GM23338 (cell line): Measurements from ENCODE around the gene C8G. TPM values are rescaled to one million over a fixed set of nuclear protein-coding genes. Genes with fewer than 3 reads are reported as not detected.
A peak's percentile ranks its signal among the peaks of the same experiment; 100 is the strongest.

ENCODE experiments used
- ATAC-seq: fragments of 200-7000 bp; cut with Tn5 transposase; 3 replicates; pipeline ENCODE4 v1.9.1; 2020
- DNase-seq: peaks from one replicate; pipeline ENCODE4 v3.0.0-alpha.2; 2015; ENCODE audit warnings: low spot score
- H2AFZ ChIP-seq: fragments of 200-600 bp; sonication (generic); 2 replicates; pipeline ENCODE4 v1.8.0; 2016; ENCODE audit warnings: antibody characterized with exemption, mild to moderate bottlenecking, moderate library complexity
- H3F3A ChIP-seq: fragments of 200-600 bp; sonication (generic); replicated peaks from 2 replicates; pipeline ENCODE4 v1.8.0; 2017; ENCODE audit warnings: antibody characterized with exemption, mixed run types, low read depth
- H3K27ac ChIP-seq: fragments of 200-600 bp; sonication (generic); 2 replicates; pipeline ENCODE4 v1.6.1; 2016; ENCODE audit warnings: low read depth
- H3K27me3 ChIP-seq: fragments of 200-600 bp; sonication (generic); 2 replicates; pipeline ENCODE4 v1.8.0; 2016; ENCODE audit warnings: mild to moderate bottlenecking, mixed run types, moderate library complexity; ENCODE audit not compliant: insufficient read depth
- H3K36me3 ChIP-seq: fragments of 200-600 bp; sonication (generic); 2 replicates; pipeline ENCODE4 v1.8.0; 2016; ENCODE audit warnings: mild to moderate bottlenecking; ENCODE audit not compliant: insufficient read depth
- H3K4me1 ChIP-seq: fragments of 200-600 bp; sonication (generic); 2 replicates; pipeline ENCODE4 v1.8.0; 2016; ENCODE audit warnings: mild to moderate bottlenecking, moderate library complexity; ENCODE audit not compliant: insufficient read depth
- H3K4me2 ChIP-seq: fragments of 200-600 bp; sonication (generic); 2 replicates; pipeline ENCODE4 v1.7.1; 2017; ENCODE audit warnings: mixed run types
- H3K4me3 ChIP-seq: fragments of 200-600 bp; sonication (generic); 2 replicates; pipeline ENCODE4 v1.6.1; 2016; ENCODE audit warnings: mixed run types
- H3K79me2 ChIP-seq: fragments of 200-600 bp; sonication (generic); replicated peaks from 2 replicates; pipeline ENCODE4 v1.8.0; 2017; ENCODE audit warnings: mild to moderate bottlenecking; ENCODE audit not compliant: insufficient read depth
- H3K9me2 ChIP-seq: fragments of 200-600 bp; sonication (generic); 2 replicates; pipeline ENCODE4 v1.8.0; 2017; ENCODE audit not compliant: insufficient read depth
- H4K20me1 ChIP-seq: fragments of 200-600 bp; sonication (generic); replicated peaks from 2 replicates; pipeline ENCODE4 v1.8.0; 2017; ENCODE audit warnings: mild to moderate bottlenecking; ENCODE audit not compliant: insufficient read depth
- H3K27ac Mint-ChIP-seq: 2 replicates; pipeline ENCODE4 v1.8.0; 2020; ENCODE audit warnings: inconsistent platforms, mild to moderate bottlenecking, moderate library complexity, mixed read lengths
- H3K27me3 Mint-ChIP-seq: 3 replicates; pipeline ENCODE4 v1.8.0; 2022; ENCODE audit warnings: low read depth, mild to moderate bottlenecking, moderate library complexity, mixed read lengths, inconsistent platforms; ENCODE audit not compliant: insufficient read depth, poor library complexity
- H3K36me3 Mint-ChIP-seq: 3 replicates; pipeline ENCODE4 v1.8.0; 2021; ENCODE audit warnings: low read depth, mild to moderate bottlenecking, inconsistent platforms, moderate library complexity, mixed read lengths
- H3K4me1 Mint-ChIP-seq: 3 replicates; pipeline ENCODE4 v1.8.0; 2020; ENCODE audit warnings: mild to moderate bottlenecking, inconsistent platforms, mixed read lengths
- H3K4me3 Mint-ChIP-seq: 3 replicates; pipeline ENCODE4 v1.8.0; 2021; ENCODE audit warnings: moderate library complexity, mild to moderate bottlenecking, inconsistent platforms, mixed read lengths
- H3K9me3 Mint-ChIP-seq: 3 replicates; pipeline ENCODE4 v1.8.0; 2020; ENCODE audit warnings: moderate library complexity, mild to moderate bottlenecking, inconsistent platforms, mixed read lengths
- CTCF ChIP-seq, 2 experiments: fragments of 200-600 bp in 1 of 2; sonication (generic) in 1 of 2; conservative IDR thresholded peaks; 2 replicates each; pipeline versions ENCODE4 v1.5.1 to v1.6.1; 2016 to 2017; ENCODE audit warnings: antibody characterized with exemption in 2 of 2, low read depth in 2 of 2, mild to moderate bottlenecking in 2 of 2, moderate library complexity in 1 of 2
- EZH2 ChIP-seq: fragments of 200-600 bp; sonication (generic); IDR thresholded peaks from one replicate; pipeline ENCODE4 v1.8.0; 2017; ENCODE audit warnings: antibody characterized with exemption, mild to moderate bottlenecking, low read depth; ENCODE audit not compliant: unreplicated experiment
- JUNB ChIP-seq: IDR thresholded peaks from one replicate; pipeline ENCODE4 v1.6.1; 2016; ENCODE audit warnings: antibody characterized with exemption; ENCODE audit not compliant: unreplicated experiment
- NANOG ChIP-seq: IDR thresholded peaks from 2 replicates; pipeline ENCODE4 v1.6.1; 2016; ENCODE audit warnings: antibody characterized with exemption, borderline replicate concordance
- POLR2AphosphoS5 ChIP-seq: IDR thresholded peaks from 2 replicates; pipeline ENCODE4 v1.6.1; 2016; ENCODE audit warnings: antibody characterized with exemption, low read depth
- ZNF114 ChIP-seq: fragments of 250-450 bp; sonication (Bioruptor Pico); IDR thresholded peaks from 2 replicates; pipeline ENCODE4 v1.5.0; 2020; ENCODE audit warnings: mild to moderate bottlenecking, moderate library complexity
- ZNF331 ChIP-seq: fragments of 250-450 bp; sonication (Bioruptor Pico); IDR thresholded peaks from 2 replicates; pipeline ENCODE4 v1.5.0; 2020; ENCODE audit warnings: low read depth, mild to moderate bottlenecking, moderate library complexity
- ZNF462 ChIP-seq: fragments of 250-450 bp; sonication (Bioruptor Pico); IDR thresholded peaks from 2 replicates; pipeline ENCODE4 v1.5.0; 2020; ENCODE audit warnings: mild to moderate bottlenecking, moderate library complexity
- polyA plus RNA-seq: library from polyadenylated mRNA; unstranded; fragments of >200 nt; fragmentation: Nextera tagmentation; extraction: Ambion mirVana; gene quantifications from 2 replicates; pipeline ENCODE4 v1.2.1, GENCODE V29; 2016
- total RNA-seq: library from RNA; depleted of rRNA; stranded (reverse); fragments of >200 nt; shearing (Covaris generic); gene quantifications from 2 replicates; pipeline ENCODE4 v1.2.3, GENCODE V29; 2014

Gene C8G
- total and polyA plus RNA-seq, 2 experiments from 2014 or later, result not detected

GRCh38 chr9:136927343-136928271, 17.4 kb upstream of the C8G start:
- TF ChIP-seq CTCF (conservative IDR thresholded peaks at IDR 0.05; ENCODE audit: low read depth in 2 of 2) (no peak), ZNF462 (CRISPR knock-in tag) (no peak), JUNB (no peak), EZH2 (no peak), ZNF331 (CRISPR knock-in tag) (no peak), POLR2AphosphoS5 (no peak), NANOG (no peak), ZNF114 (no peak)
- Histone ChIP-seq H4K20me1 (0 out of 2 replicates have a peak, but pooled peaks cover 3% of the 10 kb centered on the region), H3K36me3 (peaks cover 3% of the 10 kb centered on the region; the same call in 1 of the 2 replicates), H3K4me2 (no peak overlapping the region), H3K27ac (no peak overlapping the region), H3K27me3 (no peaks in the 10 kb centered on the region), H3F3A (0 out of 2 replicates have a peak, but pooled peaks cover 5% of the 10 kb centered on the region), H3K4me3 (no peak overlapping the region), H2AFZ (no peak overlapping the region), H3K4me1 (no peaks in the 10 kb centered on the region), H3K9me2 (no peaks in the 10 kb centered on the region), H3K79me2 (0 out of 2 replicates have a peak, but pooled peaks cover 4% of the 10 kb centered on the region)
- Mint-ChIP-seq H3K36me3 (peaks cover 45% of the 10 kb centered on the region), H3K4me3 (no peak overlapping the region; the same call in 2 of the 3 replicates), H3K9me3 (no peaks in the 10 kb centered on the region; the same call in 2 of the 3 replicates), H3K27ac (peak overlapping the region; percentile 10; the same call in 1 of the 2 replicates), H3K4me1 (no peaks in the 10 kb centered on the region), H3K27me3 (peaks cover 5% of the 10 kb centered on the region)
- no peak for ATAC-seq
- no peak for DNase-seq
